Parathyroid adenoma (tissue), 2 donors: Measurements from ENCODE around the gene LURAP1L.

Experiments
- H2AFZ ChIP-seq: fragments of 300-600 bp; sonication (generic); one replicate; pipeline ENCODE4 v1.7.0; 2017; ENCODE audit warnings: antibody characterized with exemption, mild to moderate bottlenecking
- H3K27ac ChIP-seq: fragments of 300-600 bp; sonication (generic); one replicate; pipeline ENCODE4 v1.7.0; 2017
- H3K27me3 ChIP-seq: fragments of 300-600 bp; sonication (generic); one replicate; pipeline ENCODE4 v1.7.0; 2017; ENCODE audit warnings: low read length; ENCODE audit not compliant: control insufficient read depth, insufficient read depth
- H3K36me3 ChIP-seq: fragments of 300-600 bp; sonication (generic); one replicate; pipeline ENCODE4 v1.7.0; 2017; ENCODE audit warnings: low read length; ENCODE audit not compliant: control insufficient read depth, insufficient read depth
- H3K4me1 ChIP-seq: fragments of 300-600 bp; sonication (generic); one replicate; pipeline ENCODE4 v1.7.0; 2017; ENCODE audit warnings: control low read depth
- H3K4me2 ChIP-seq: fragments of 300-600 bp; sonication (generic); one replicate; pipeline ENCODE4 v1.7.0; 2017; ENCODE audit warnings: low read length
- H3K4me3 ChIP-seq: fragments of 300-600 bp; sonication (generic); one replicate; pipeline ENCODE4 v1.7.0; 2017; ENCODE audit warnings: low read depth, low read length
- H3K79me2 ChIP-seq: fragments of 300-600 bp; sonication (generic); one replicate; pipeline ENCODE4 v1.7.0; 2017; ENCODE audit warnings: control low read depth
- H3K9ac ChIP-seq: fragments of 300-600 bp; sonication (generic); one replicate; pipeline ENCODE4 v1.7.0; 2017; ENCODE audit warnings: mild to moderate bottlenecking
- H3K9me3 ChIP-seq: fragments of 300-600 bp; sonication (generic); one replicate; pipeline ENCODE4 v1.7.0; 2017; ENCODE audit warnings: low read length; ENCODE audit not compliant: control insufficient read depth
- CTCF ChIP-seq: fragments of 300-600 bp; sonication (generic); IDR thresholded peaks from one replicate; pipeline ENCODE4 v1.7.0; 2017; ENCODE audit warnings: antibody characterized with exemption, mild to moderate bottlenecking
- donor health status: primary hyperparathyroidism.

LURAP1L gene

GRCh38 chr9:12785941-12786340 lies 11.1 kb downstream of the LURAP1L start:
- Histone ChIP-seq H3K4me2 (no peak overlapping the region), H3K4me1 (no peaks in the 10 kb centered on the region), H3K36me3 (no peaks in the 10 kb centered on the region), H3K9ac (no peak overlapping the region), H3K27ac (no peak overlapping the region), H3K9me3 (peaks cover 4% of the 10 kb centered on the region), H3K27me3 (no peaks in the 10 kb centered on the region), H2AFZ (no peak overlapping the region), H3K4me3 (no peak overlapping the region), H3K79me2 (no peaks in the 10 kb centered on the region)
- TF ChIP-seq CTCF: no peak

GRCh38 chr9:12790001-12790400 lies 15.2 kb downstream of the LURAP1L start:
- H3K36me3 ChIP-seq: no peaks in the 10 kb centered on the region
- no peak overlapping the region for H3K9ac ChIP-seq
- H2AFZ ChIP-seq: no peak overlapping the region
- H3K79me2 ChIP-seq: no peaks in the 10 kb centered on the region
- no peak for TF ChIP-seq CTCF
- no peaks in the 10 kb centered on the region for H3K27me3 ChIP-seq
- H3K4me2 ChIP-seq: no peak overlapping the region
- no peak overlapping the region for H3K4me3 ChIP-seq
- H3K27ac ChIP-seq: no peak overlapping the region
- no peaks in the 10 kb centered on the region for H3K9me3 ChIP-seq
- H3K4me1 ChIP-seq: no peaks in the 10 kb centered on the region

- Histone ChIP-seq H3K4me2 (no peak overlapping the region), H3K27me3 (no peaks in the 10 kb centered on the region), H3K9ac (no peak overlapping the region), H3K4me1 (no peaks in the 10 kb centered on the region), H2AFZ (no peak overlapping the region), H3K36me3 (no peaks in the 10 kb centered on the region), H3K4me3 (no peak overlapping the region), H3K79me2 (no peaks in the 10 kb centered on the region), H3K9me3 (no peaks in the 10 kb centered on the region), H3K27ac (no peak overlapping the region)
- TF ChIP-seq CTCF: no peak
These were observed 16.1 kb downstream of the LURAP1L start for GRCh38 chr9:12790883-12791282.

- Histone ChIP-seq H3K4me2 (no peak overlapping the region), H3K27me3 (no peaks in the 10 kb centered on the region), H3K4me3 (no peak overlapping the region), H3K9me3 (no peaks in the 10 kb centered on the region), H3K4me1 (no peaks in the 10 kb centered on the region), H3K9ac (no peak overlapping the region), H3K27ac (no peak overlapping the region), H2AFZ (no peak overlapping the region), H3K36me3 (no peaks in the 10 kb centered on the region), H3K79me2 (no peaks in the 10 kb centered on the region)
- no peak for TF ChIP-seq CTCF
These were observed 19.4 kb downstream of the LURAP1L start for GRCh38 chr9:12794101-12794799.

GRCh38 chr9:12796601-12797000 lies 21.8 kb downstream of the LURAP1L start:
- no peak overlapping the region for H3K4me3 ChIP-seq
- no peaks in the 10 kb centered on the region for H3K27me3 ChIP-seq
- H3K9ac ChIP-seq: no peak overlapping the region
- H3K27ac ChIP-seq: no peak overlapping the region
- no peak overlapping the region for H2AFZ ChIP-seq
- TF ChIP-seq CTCF: no peak
- no peaks in the 10 kb centered on the region for H3K79me2 ChIP-seq
- no peaks in the 10 kb centered on the region for H3K4me1 ChIP-seq
- no peak overlapping the region for H3K4me2 ChIP-seq
- H3K9me3 ChIP-seq: no peaks in the 10 kb centered on the region
- no peaks in the 10 kb centered on the region for H3K36me3 ChIP-seq
